ENCODE data around the gene PVR.

GRCh38 chr19:44628793-44629192 lies 14.9 kb upstream of the PVR start:
- TF ChIP-seq CTCF (IDR thresholded peaks at IDR 0.05): no peak
- no peak for TF ChIP-seq EP300 (IDR thresholded peaks at IDR 0.05)

Measured in gastroesophageal sphincter (tissue), 3 donors.